ENCODE results near the gene CALD1.

Gene CALD1

DNA sequence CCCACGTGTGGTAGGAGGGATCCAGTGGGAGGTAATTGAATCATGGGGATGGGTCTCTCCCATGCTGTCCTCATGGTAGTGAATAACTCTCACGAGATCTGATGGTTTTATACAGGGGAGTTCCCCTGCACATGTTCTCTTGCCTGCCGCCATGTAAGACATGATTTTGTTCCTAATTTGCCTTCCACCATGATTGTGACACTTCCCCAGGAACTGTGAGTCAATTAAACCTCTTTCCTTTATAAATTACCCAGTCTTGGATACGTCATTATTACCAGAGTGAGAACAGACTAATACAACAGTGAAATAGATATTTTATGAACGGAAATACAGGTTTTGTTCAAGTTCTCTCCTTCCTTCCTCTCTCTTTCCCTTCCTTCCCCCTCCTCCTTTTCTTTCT, 15.8 kb downstream of the CALD1 start:
- H2BK12ac ChIP-seq (ENCODE audit: low read length): no peak overlapping the region
- no peak overlapping the region for H2AFZ ChIP-seq (ENCODE audit: insufficient read depth, low read length, poor library complexity)
- H3K23ac ChIP-seq (ENCODE audit: low read length): no peak overlapping the region
- DNase-seq: no peak
- no peak overlapping the region for H4K12ac ChIP-seq (ENCODE audit: low read depth, low read length)
- peak overlapping the region; percentile 75 for H3K4ac ChIP-seq (ENCODE audit: low read depth, low read length)
- H3K79me2 ChIP-seq (ENCODE audit: control insufficient read depth, insufficient read depth, low read length, poor library complexity): peaks cover 22% of the 10 kb centered on the region
- H3K4me3 ChIP-seq (ENCODE audit: low read depth, low read length): no peak overlapping the region
- H2BK120ac ChIP-seq (ENCODE audit: insufficient read depth, low read length, poor library complexity): no peak overlapping the region
- H4K91ac ChIP-seq (ENCODE audit: low read depth, low read length): no peak overlapping the region
- no peak overlapping the region for H3K4me2 ChIP-seq (ENCODE audit: low read length)
- no peak overlapping the region for H2AK5ac ChIP-seq (ENCODE audit: low read length)
- H3K27ac ChIP-seq (ENCODE audit: low read depth, low read length): no peak overlapping the region
- no peak overlapping the region for H3K18ac ChIP-seq (ENCODE audit: low read length)
- peaks cover 2% of the 10 kb centered on the region for H3K9me3 ChIP-seq (ENCODE audit: insufficient read depth, low read depth, low read length)
- no CpG with 5 or more reads among the region's 5 CpGs for WGBS (ENCODE audit: extremely low coverage, insufficient coverage, insufficient read length)
- peaks cover 19 to 30% of the 10 kb centered on the region in 2 experiments for H3K36me3 ChIP-seq (ENCODE audit: control insufficient read depth in 1 of 2, insufficient read depth in 2 of 2, low read length in 2 of 2)
- no peak overlapping the region for H3K9ac ChIP-seq (ENCODE audit: low read length)
- peaks cover 2 to 3% of the 10 kb centered on the region in 2 experiments for H3K4me1 ChIP-seq (ENCODE audit: control insufficient read depth in 1 of 2, insufficient read depth in 2 of 2, low read length in 2 of 2)
- peaks cover 2% of the 10 kb centered on the region for H3K79me1 ChIP-seq (ENCODE audit: low read length)
- H3K14ac ChIP-seq (ENCODE audit: low read length): no peak overlapping the region
- H3K27me3 ChIP-seq (ENCODE audit: insufficient read depth, low read length): no peaks in the 10 kb centered on the region
- H4K8ac ChIP-seq (ENCODE audit: low read depth, low read length): no peak overlapping the region
- H2BK5ac ChIP-seq (ENCODE audit: low read depth, low read length, poor library complexity): no peak overlapping the region

DNA sequence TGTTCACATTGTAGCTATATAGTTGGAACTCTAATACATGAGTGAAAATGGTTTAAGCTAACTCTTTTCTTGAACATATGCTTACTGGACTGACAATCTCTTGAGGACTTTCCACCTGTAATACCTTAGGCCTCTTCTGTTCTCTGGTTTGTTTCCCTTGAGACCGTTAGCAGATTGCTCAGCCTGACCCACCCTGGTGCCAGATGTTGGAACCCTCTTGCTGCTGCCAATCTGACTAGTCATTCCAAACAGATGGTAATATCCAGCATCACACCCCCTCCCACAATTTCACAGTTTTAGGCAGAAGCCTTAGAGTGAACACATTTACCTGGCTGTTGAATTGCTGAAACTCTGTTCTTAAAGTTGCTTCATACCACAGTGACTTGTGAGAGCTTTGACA, 18.7 kb downstream of the CALD1 start:
- Histone ChIP-seq H2BK12ac (ENCODE audit: low read length) (no peak overlapping the region), H3K27ac (ENCODE audit: low read depth, low read length) (no peak overlapping the region), H4K12ac (ENCODE audit: low read depth, low read length) (no peak overlapping the region), H3K4me1 (ENCODE audit: control insufficient read depth in 1 of 2, insufficient read depth in 2 of 2, low read length in 2 of 2) (no peaks in the 10 kb centered on the region), H3K79me2 (ENCODE audit: control insufficient read depth, insufficient read depth, low read length, poor library complexity) (peaks cover 14% of the 10 kb centered on the region), H2BK120ac (ENCODE audit: insufficient read depth, low read length, poor library complexity) (no peak overlapping the region), H3K36me3 (ENCODE audit: control insufficient read depth in 1 of 2, insufficient read depth in 2 of 2, low read length in 2 of 2) (peaks cover 16 to 24% of the 10 kb centered on the region in 2 experiments), H3K9ac (ENCODE audit: low read length) (no peak overlapping the region), H3K14ac (ENCODE audit: low read length) (no peak overlapping the region), H3K18ac (ENCODE audit: low read length) (no peak overlapping the region), H3K79me1 (ENCODE audit: low read length) (no peaks in the 10 kb centered on the region), H3K4ac (ENCODE audit: low read depth, low read length) (peak overlapping the region; percentile 13), H4K91ac (ENCODE audit: low read depth, low read length) (no peak overlapping the region), H4K8ac (ENCODE audit: low read depth, low read length) (no peak overlapping the region), H2AK5ac (ENCODE audit: low read length) (no peak overlapping the region), H3K23ac (ENCODE audit: low read length) (no peak overlapping the region), H3K4me3 (ENCODE audit: low read depth, low read length) (no peak overlapping the region), H2BK5ac (ENCODE audit: low read depth, low read length, poor library complexity) (no peak overlapping the region), H3K27me3 (ENCODE audit: insufficient read depth, low read length) (no peaks in the 10 kb centered on the region), H3K4me2 (ENCODE audit: low read length) (no peak overlapping the region), H2AFZ (ENCODE audit: insufficient read depth, low read length, poor library complexity) (no peak overlapping the region), H3K9me3 (ENCODE audit: insufficient read depth, low read depth, low read length) (peaks cover 2% of the 10 kb centered on the region)
- DNase-seq: no peak
- WGBS (ENCODE audit: extremely low coverage, insufficient coverage, insufficient read length): no CpG with 5 or more reads among the region's 1 CpG

DNA sequence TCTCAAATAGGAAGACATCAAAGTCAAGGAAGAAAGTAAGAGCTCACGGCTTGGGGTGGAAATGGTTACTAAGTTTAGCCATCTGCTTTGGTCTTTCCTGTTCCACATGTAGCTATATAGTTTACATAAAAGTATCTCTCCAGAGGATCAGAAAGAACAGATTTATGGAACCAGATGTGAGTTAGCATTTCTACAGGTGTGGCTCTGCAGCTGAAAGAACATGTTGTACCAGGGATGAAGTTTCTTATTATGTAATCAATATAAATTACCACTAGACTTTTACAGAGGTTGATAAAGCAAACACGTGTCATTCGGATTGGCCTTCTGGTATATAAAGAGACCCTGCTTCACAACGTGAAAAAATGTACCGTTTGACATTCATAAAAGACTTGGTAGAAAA, 19.9 kb downstream of the CALD1 start:
- Histone ChIP-seq H3K79me1 (ENCODE audit: low read length) (no peaks in the 10 kb centered on the region), H3K4ac (ENCODE audit: low read depth, low read length) (peak overlapping the region; percentile 91), H3K23ac (ENCODE audit: low read length) (no peak overlapping the region), H4K91ac (ENCODE audit: low read depth, low read length) (no peak overlapping the region), H3K79me2 (ENCODE audit: control insufficient read depth, insufficient read depth, low read length, poor library complexity) (peaks cover 14% of the 10 kb centered on the region), H4K8ac (ENCODE audit: low read depth, low read length) (no peak overlapping the region), H3K4me2 (ENCODE audit: low read length) (no peak overlapping the region), H3K14ac (ENCODE audit: low read length) (no peak overlapping the region), H3K18ac (ENCODE audit: low read length) (no peak overlapping the region), H3K9ac (ENCODE audit: low read length) (no peak overlapping the region), H2AFZ (ENCODE audit: insufficient read depth, low read length, poor library complexity) (no peak overlapping the region), H3K36me3 (ENCODE audit: control insufficient read depth in 1 of 2, insufficient read depth in 2 of 2, low read length in 2 of 2) (peaks cover 13 to 18% of the 10 kb centered on the region in 2 experiments), H3K4me1 (ENCODE audit: control insufficient read depth in 1 of 2, insufficient read depth in 2 of 2, low read length in 2 of 2) (no peaks in the 10 kb centered on the region), H3K27ac (ENCODE audit: low read depth, low read length) (no peak overlapping the region), H2BK12ac (ENCODE audit: low read length) (no peak overlapping the region), H3K9me3 (ENCODE audit: insufficient read depth, low read depth, low read length) (no peaks in the 10 kb centered on the region), H3K27me3 (ENCODE audit: insufficient read depth, low read length) (no peaks in the 10 kb centered on the region), H4K12ac (ENCODE audit: low read depth, low read length) (no peak overlapping the region), H2BK5ac (ENCODE audit: low read depth, low read length, poor library complexity) (no peak overlapping the region), H3K4me3 (ENCODE audit: low read depth, low read length) (no peak overlapping the region), H2AK5ac (ENCODE audit: low read length) (no peak overlapping the region), H2BK120ac (ENCODE audit: insufficient read depth, low read length, poor library complexity) (no peak overlapping the region)
- no CpG with 5 or more reads among the region's 5 CpGs for WGBS (ENCODE audit: extremely low coverage, insufficient coverage, insufficient read length)
- no peak for DNase-seq

DNA sequence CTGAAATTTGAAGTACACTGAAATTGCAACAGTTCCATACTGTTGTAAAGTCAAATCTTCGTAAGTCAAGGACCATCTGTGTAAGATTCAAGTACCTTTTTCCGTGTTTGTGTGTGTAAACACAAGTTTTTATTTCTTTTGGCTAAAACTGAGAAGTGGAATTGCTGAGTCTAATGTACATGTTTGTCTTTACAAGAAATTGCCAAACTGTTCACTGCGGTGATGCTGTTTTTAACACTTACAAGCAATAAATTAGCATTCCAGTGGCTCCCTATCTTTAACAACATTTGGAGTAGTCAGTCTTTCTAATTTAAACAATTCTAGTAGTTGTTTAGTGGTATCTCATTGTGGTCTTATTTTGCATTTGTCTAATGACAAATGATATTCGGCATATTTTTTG, 23.3 kb downstream of the CALD1 start:
- no peak overlapping the region for H2AK5ac ChIP-seq (ENCODE audit: low read length)
- no peak overlapping the region for H2BK12ac ChIP-seq (ENCODE audit: low read length)
- peaks cover 4% of the 10 kb centered on the region for H3K79me1 ChIP-seq (ENCODE audit: low read length)
- peaks cover 3 to 4% of the 10 kb centered on the region in 2 experiments for H3K4me1 ChIP-seq (ENCODE audit: control insufficient read depth in 1 of 2, insufficient read depth in 2 of 2, low read length in 2 of 2)
- no peak overlapping the region for H2BK120ac ChIP-seq (ENCODE audit: insufficient read depth, low read length, poor library complexity)
- no peak overlapping the region for H3K23ac ChIP-seq (ENCODE audit: low read length)
- H3K9me3 ChIP-seq (ENCODE audit: insufficient read depth, low read depth, low read length): no peaks in the 10 kb centered on the region
- no peak overlapping the region for H4K91ac ChIP-seq (ENCODE audit: low read depth, low read length)
- no peak overlapping the region for H3K18ac ChIP-seq (ENCODE audit: low read length)
- H3K36me3 ChIP-seq (ENCODE audit: control insufficient read depth in 1 of 2, insufficient read depth in 2 of 2, low read length in 2 of 2): peaks cover 5 to 13% of the 10 kb centered on the region in 2 experiments
- WGBS (ENCODE audit: extremely low coverage, insufficient coverage, insufficient read length): no CpG with 5 or more reads among the region's 4 CpGs
- H3K4me3 ChIP-seq (ENCODE audit: low read depth, low read length): no peak overlapping the region
- no peak overlapping the region for H3K4ac ChIP-seq (ENCODE audit: low read depth, low read length)
- no peak overlapping the region for H3K27ac ChIP-seq (ENCODE audit: low read depth, low read length)
- H4K12ac ChIP-seq (ENCODE audit: low read depth, low read length): no peak overlapping the region
- H3K27me3 ChIP-seq (ENCODE audit: insufficient read depth, low read length): no peaks in the 10 kb centered on the region
- no peak overlapping the region for H2BK5ac ChIP-seq (ENCODE audit: low read depth, low read length, poor library complexity)
- H3K4me2 ChIP-seq (ENCODE audit: low read length): no peak overlapping the region
- no peak overlapping the region for H3K14ac ChIP-seq (ENCODE audit: low read length)
- no peak for DNase-seq
- H3K79me2 ChIP-seq (ENCODE audit: control insufficient read depth, insufficient read depth, low read length, poor library complexity): peaks cover 15% of the 10 kb centered on the region
- no peak overlapping the region for H3K9ac ChIP-seq (ENCODE audit: low read length)
- no peak overlapping the region for H2AFZ ChIP-seq (ENCODE audit: insufficient read depth, low read length, poor library complexity)
- H4K8ac ChIP-seq (ENCODE audit: low read depth, low read length): no peak overlapping the region
